GM06990 (cell line): ENCODE results near the gene PGF.

Experiments used
- DNase-seq: peaks from one replicate; pipeline ENCODE4 v3.0.0-alpha.2; 2011; ENCODE audit not compliant: insufficient read length; ENCODE audit errors: extremely low read depth
- H3K27me3 ChIP-seq: replicated peaks from 2 replicates; pipeline ENCODE4 v1.6.0; 2011; ENCODE audit warnings: low read length; ENCODE audit not compliant: control insufficient read depth, insufficient read depth
- H3K36me3 ChIP-seq: 2 replicates; pipeline ENCODE4 v1.5.1; 2011; ENCODE audit warnings: low read length; ENCODE audit not compliant: control insufficient read depth, insufficient read depth
- H3K4me3 ChIP-seq: replicated peaks from 2 replicates; pipeline ENCODE4 v1.5.1; 2011; ENCODE audit warnings: low read depth, mild to moderate bottlenecking, control low read depth, low read length
- CTCF ChIP-seq: IDR thresholded peaks from 2 replicates; pipeline ENCODE4 v1.5.1; 2011; ENCODE audit warnings: low read length, control low read depth, mild to moderate bottlenecking, inconsistent platforms; ENCODE audit not compliant: insufficient read depth, poor library complexity, severe bottlenecking

PGF gene

GRCh38 chr14:74938531-74939495 lies 16.6 kb downstream of the PGF start:
- TF ChIP-seq CTCF = no peak
- Histone ChIP-seq H3K27me3 (no peaks in the 10 kb centered on the region), H3K4me3 (no peak overlapping the region), H3K36me3 (no peaks in the 10 kb centered on the region)
- DNase-seq = no peak

- no peaks in the 10 kb centered on the region for H3K36me3 ChIP-seq
- TF ChIP-seq CTCF = no peak
Measured at GRCh38 chr14:74937171-74937570, 18.2 kb downstream of the PGF start.

GRCh38 chr14:74936731-74937130 lies 18.7 kb downstream of the PGF start:
- no peak for DNase-seq
- H3K36me3 ChIP-seq = no peaks in the 10 kb centered on the region
- H3K4me3 ChIP-seq = no peak overlapping the region
- TF ChIP-seq CTCF = no peak
- H3K27me3 ChIP-seq = no peaks in the 10 kb centered on the region

More at GRCh38 chr14:74937171-74937570, 18.2 kb downstream of the PGF start:
- Histone ChIP-seq H3K4me3 (no peak overlapping the region), H3K27me3 (no peaks in the 10 kb centered on the region)
- no peak for DNase-seq

GRCh38 chr14:74936151-74936550 lies 19.2 kb downstream of the PGF start:
- no peak overlapping the region for H3K4me3 ChIP-seq
- TF ChIP-seq CTCF = no peak

GRCh38 chr14:74935360-74935680 lies 20.1 kb downstream of the PGF start:
- no peak for TF ChIP-seq CTCF
- H3K27me3 ChIP-seq = no peaks in the 10 kb centered on the region
- DNase-seq = no peak
- H3K36me3 ChIP-seq = no peaks in the 10 kb centered on the region
- H3K4me3 ChIP-seq = no peak overlapping the region

More at GRCh38 chr14:74936151-74936550, 19.2 kb downstream of the PGF start:
- no peak for DNase-seq
- H3K27me3 ChIP-seq = no peaks in the 10 kb centered on the region
- no peaks in the 10 kb centered on the region for H3K36me3 ChIP-seq
